GM19025 (cell line): ENCODE data around the gene TACSTD2.
"Not testable (repeated sequence)": the region's sequence is repeated elsewhere in the genome, so short reads cannot be mapped to it uniquely, and the experiment has no call there.

Source experiments
- ATAC-seq: cut with Tn5 transposase; IDR thresholded peaks from one replicate; pipeline ENCODE4 v1.9.1; 2021; ENCODE audit warnings: mild to moderate bottlenecking, low read depth, moderate library complexity; ENCODE audit not compliant: unreplicated experiment

Gene TACSTD2, protein sequence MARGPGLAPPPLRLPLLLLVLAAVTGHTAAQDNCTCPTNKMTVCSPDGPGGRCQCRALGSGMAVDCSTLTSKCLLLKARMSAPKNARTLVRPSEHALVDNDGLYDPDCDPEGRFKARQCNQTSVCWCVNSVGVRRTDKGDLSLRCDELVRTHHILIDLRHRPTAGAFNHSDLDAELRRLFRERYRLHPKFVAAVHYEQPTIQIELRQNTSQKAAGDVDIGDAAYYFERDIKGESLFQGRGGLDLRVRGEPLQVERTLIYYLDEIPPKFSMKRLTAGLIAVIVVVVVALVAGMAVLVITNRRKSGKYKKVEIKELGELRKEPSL

DNA sequence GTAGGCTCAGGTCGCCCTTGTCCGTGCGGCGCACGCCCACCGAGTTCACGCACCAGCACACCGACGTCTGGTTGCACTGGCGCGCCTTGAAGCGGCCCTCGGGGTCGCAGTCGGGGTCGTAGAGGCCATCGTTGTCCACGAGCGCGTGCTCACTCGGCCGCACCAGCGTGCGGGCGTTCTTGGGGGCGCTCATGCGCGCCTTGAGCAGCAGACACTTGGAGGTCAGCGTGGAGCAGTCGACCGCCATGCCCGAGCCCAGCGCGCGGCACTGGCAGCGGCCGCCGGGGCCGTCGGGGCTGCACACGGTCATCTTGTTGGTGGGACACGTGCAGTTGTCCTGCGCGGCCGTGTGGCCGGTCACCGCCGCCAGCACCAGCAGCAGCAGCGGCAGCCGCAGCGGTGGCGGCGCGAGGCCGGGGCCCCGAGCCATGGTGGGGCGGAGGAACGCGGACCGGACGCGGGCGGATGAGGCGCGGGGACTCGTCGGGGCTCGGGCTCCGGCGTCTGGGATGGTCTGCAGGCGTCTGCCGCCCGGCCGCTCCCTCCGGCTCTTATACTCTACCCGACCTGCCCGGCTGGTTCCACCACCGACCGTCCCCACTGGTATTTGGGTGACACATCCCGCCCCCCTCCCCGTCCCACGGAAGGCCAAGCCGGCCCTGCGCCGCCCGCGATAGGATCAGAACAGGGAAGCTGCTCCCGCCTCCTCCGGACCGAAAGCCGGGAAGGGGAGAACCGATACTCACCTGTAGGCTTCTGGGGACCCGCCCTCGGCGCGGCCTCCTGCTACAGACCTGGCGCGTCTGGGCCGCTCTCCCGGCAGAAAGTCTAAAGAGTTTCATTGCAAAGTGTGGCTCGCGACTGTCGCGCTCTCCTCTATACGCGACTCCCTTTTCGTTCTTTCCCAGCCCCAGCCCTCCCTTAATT lies at the start of gene TACSTD2:
Gene TACSTD2, minus strand, starts transcription at position 526 of the 927 bp plus-strand sequence. Its CDS starts 96 bp downstream, at position 430.
- no peak for ATAC-seq

GRCh38 chr1:58626293-58626692 lies 49.2 kb upstream of the TACSTD2 start:
- no peak for ATAC-seq

GRCh38 chr1:58623259-58623658 lies 46.2 kb upstream of the TACSTD2 start:
- ATAC-seq: not testable (repeated sequence)

- no peak for ATAC-seq
These were observed 45.5 kb upstream of the TACSTD2 start for GRCh38 chr1:58622571-58622970.

- ATAC-seq: no peak
These were observed 44.3 kb upstream of the TACSTD2 start for GRCh38 chr1:58621391-58621790.

- no peak for ATAC-seq
These were observed 43.9 kb upstream of the TACSTD2 start for GRCh38 chr1:58620926-58621325.

DNA sequence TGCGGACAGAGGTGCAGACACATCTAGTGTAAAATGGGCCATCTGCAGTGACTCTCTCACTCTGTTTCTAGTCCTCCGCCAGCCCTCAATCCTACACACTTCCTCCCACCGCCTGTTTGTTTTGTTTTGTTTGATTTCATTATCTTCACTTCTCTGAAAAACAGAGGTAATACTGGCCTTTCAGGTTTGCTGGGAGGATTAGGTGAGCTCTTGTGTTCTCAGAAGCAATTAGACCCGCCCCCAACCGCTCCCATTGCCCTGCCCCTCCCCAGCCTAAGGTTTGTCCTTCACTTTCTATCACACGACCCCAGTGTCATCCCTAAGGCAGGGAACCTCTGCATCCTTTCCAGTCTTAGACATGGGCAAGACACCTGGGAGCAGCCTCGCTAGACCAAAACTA lies 43.2 kb upstream of the TACSTD2 start:
- no peak for ATAC-seq

- ATAC-seq: no peak
These were observed 42.4 kb upstream of the TACSTD2 start for GRCh38 chr1:58619286-58620054.

DNA sequence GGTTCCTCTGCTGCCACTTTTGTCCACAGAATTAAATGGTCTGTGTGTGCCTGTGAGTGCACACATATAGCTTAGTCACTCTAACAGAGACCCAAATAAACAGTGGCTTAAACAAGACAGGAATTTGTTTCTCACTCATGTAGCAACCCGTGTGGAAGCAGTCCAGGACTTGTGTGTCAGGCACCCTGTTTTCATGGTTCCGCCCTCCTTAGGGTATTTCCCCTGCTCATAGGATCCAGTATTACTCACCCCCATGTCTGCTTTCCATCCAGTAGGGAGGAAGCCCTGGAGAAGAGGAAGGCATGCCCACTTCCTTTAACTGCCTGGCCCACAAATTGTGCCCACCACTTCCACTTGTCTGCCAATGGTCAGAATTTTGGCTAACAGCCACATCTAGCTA lies 41.3 kb upstream of the TACSTD2 start:
- no peak for ATAC-seq

- ATAC-seq: no peak
These were observed 34.9 kb upstream of the TACSTD2 start for GRCh38 chr1:58611861-58612385.

- ATAC-seq: no peak
These were observed 31.9 kb upstream of the TACSTD2 start for GRCh38 chr1:58608945-58609344.

DNA sequence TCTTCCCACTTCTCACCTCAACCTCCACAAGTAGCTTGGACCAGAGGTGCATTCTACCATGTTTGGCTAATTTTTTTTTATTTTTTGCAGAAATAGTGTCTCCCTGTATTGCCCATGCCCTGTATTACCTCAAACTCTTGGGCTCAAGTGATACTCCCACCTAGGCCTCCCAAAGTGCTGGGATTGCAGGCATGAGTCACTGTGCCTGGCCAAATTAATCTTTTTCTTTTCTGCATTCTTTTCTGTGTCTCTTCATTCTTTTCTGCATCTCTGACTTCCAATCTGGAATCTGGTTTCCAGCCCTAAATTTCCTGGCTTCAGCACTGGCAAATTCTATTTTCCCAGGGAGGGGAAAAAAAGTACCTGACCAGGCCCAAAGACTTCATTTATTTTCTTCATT lies 31.2 kb upstream of the TACSTD2 start:
- no peak for ATAC-seq

- no peak for ATAC-seq
These were observed 30.3 kb upstream of the TACSTD2 start for GRCh38 chr1:58607391-58607790.

- not testable (repeated sequence) for ATAC-seq
These were observed 24.9 kb upstream of the TACSTD2 start for GRCh38 chr1:58601921-58602320.

- ATAC-seq: no peak
These were observed 20.9 kb upstream of the TACSTD2 start for GRCh38 chr1:58597996-58598395.

- ATAC-seq: no peak
These were observed 20.0 kb upstream of the TACSTD2 start for GRCh38 chr1:58597076-58597475.

DNA sequence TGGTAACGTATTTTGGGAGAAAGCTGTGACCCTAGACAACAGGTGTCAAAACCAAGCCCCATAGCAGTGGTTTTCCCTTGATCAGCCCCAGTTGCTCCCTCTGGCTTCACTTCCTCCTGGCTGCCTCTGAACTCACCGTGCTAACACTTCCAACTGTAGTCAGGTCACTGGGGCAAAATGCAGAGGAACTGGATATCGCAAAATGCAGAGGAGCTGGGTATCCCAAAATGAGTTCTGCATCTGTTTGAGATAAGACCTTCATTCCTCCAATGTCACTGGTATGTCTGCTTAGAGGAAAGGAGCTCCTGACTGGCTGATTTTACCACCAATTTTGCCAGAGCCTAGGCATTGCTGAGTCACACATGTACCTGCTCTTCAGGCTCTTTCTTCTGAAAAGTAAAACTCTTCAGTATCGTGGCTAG lies 19.6 kb upstream of the TACSTD2 start:
- no peak for ATAC-seq

GRCh38 chr1:58594546-58594945 lies 17.5 kb upstream of the TACSTD2 start:
- no peak for ATAC-seq

DNA sequence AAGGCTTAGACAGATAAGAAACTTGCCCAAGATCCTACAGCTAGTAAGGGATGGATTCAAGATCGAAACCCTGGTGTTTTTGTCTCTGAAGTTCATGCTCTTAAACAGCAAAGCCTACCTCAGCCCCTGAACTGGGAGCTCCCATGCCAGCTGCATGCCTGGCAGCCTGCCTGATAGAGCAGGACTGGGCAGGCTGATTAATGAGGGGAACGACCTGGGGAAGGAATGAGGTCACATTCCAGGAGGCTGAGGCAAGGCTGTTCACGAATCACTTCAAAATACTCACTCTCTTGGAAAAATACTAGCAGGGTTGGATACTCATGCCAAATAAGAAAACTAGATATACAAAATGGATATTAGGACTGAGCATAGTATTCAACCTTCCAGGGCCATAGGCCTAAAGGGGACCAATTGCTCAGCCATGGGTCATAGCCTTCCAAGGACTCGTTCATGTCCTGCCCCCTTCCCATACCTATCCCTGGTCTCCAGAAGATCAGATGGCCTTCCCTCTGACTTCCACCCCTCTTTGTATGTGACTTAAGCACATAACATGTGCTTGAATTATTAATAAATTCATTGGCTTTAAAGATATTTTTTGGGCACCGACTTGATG lies 15.6 kb upstream of the TACSTD2 start:
- no peak for ATAC-seq

DNA sequence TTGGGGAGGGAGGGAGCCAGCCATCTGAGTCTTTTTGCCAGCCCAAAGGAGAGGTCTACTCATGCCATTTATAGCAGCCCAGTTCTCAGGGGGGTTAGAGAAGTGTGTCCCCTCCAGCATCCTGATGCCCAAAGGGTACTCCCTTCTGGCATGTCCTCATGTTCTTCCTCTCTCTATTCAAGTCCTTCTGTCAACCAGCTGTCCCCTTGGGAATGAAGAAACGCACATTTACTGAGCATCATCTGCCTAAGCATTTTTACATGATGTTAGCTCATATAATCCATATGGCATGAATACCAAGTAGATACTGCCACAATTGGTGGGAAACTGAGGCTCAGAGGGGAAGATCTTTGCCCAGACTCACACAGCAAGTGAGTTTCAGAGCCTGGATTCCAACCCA lies 14.8 kb upstream of the TACSTD2 start:
- ATAC-seq: no peak
